B cell (primary cell): ENCODE measurements around the gene PACSIN1. TPM values are rescaled to one million over a fixed set of nuclear protein-coding genes. Genes with fewer than 3 reads are reported as not detected.

Experiments used
- ATAC-seq: fragments of 200-7000 bp; cut with Tn5 transposase; one replicate; pipeline ENCODE4 v1.10.0; 2021; ENCODE audit warnings: low read depth, mild to moderate bottlenecking, moderate number of reproducible peaks, moderate library complexity
- CTCF ChIA-PET: fragments of 350-600 bp; sonication (Branson Sonifier 250); formaldehyde crosslinking; loops from one replicate; lab custom pipeline; 2021; ENCODE audit warnings: antibody characterized with exemption, inconsistent platforms; lab: Charles Lee
- POLR2A ChIA-PET: fragments of 350-600 bp; sonication (Branson Sonifier 250); formaldehyde crosslinking; loops from one replicate; lab custom pipeline; 2021; ENCODE audit warnings: antibody characterized with exemption; lab: Charles Lee
- DNase-seq: peaks from one replicate; pipeline ENCODE4 v3.0.0; 2013
- H2AFZ ChIP-seq: 2 replicates; pipeline ENCODE4 v1.6.1; 2012; ENCODE audit warnings: mild to moderate bottlenecking, low read depth, low read length; ENCODE audit not compliant: insufficient read depth, poor library complexity, severe bottlenecking
- H3K27ac ChIP-seq, 2 donors: 1 replicate in 1 of 2; 2 replicates in 1 of 2; pipeline ENCODE4 v1.5.1; 2012 to 2013; ENCODE audit warnings: low read length in 2 of 2, mild to moderate bottlenecking in 2 of 2, moderate library complexity in 1 of 2
- H3K27me3 ChIP-seq, 4 experiments: fragments of 200-600 bp in 1 of 4; sonication (generic) in 1 of 4; replicated peaks in 1 of 4; 1 replicate in 2 of 4; 2 replicates in 2 of 4; pipeline versions ENCODE4 v1.6.1 to v1.7.0; 2013 to 2016; ENCODE audit warnings: low read length in 3 of 4, mild to moderate bottlenecking in 2 of 4, mixed read lengths in 1 of 4, moderate library complexity in 1 of 4; ENCODE audit not compliant: insufficient read depth in 4 of 4, control insufficient read depth in 3 of 4; ENCODE audit errors: control extremely low read depth in 1 of 4
- H3K36me3 ChIP-seq, 2 experiments: replicated peaks in 1 of 2; 1 replicate in 1 of 2; 2 replicates in 1 of 2; pipeline versions ENCODE4 v1.6.1 to v1.7.1; 2013; ENCODE audit warnings: low read length in 1 of 2; ENCODE audit not compliant: insufficient read depth in 2 of 2, control insufficient read depth in 1 of 2; ENCODE audit errors: control extremely low read depth in 1 of 2, extremely low read depth in 1 of 2
- H3K4me1 ChIP-seq, 2 donors: fragments of 200-600 bp in 1 of 2; sonication (generic) in 1 of 2; 1 replicate in 1 of 2; 2 replicates in 1 of 2; pipeline versions ENCODE4 v1.5.1 to v1.6.1; 2013 to 2017; ENCODE audit warnings: low read length in 2 of 2; ENCODE audit not compliant: control insufficient read depth in 2 of 2, insufficient read depth in 2 of 2
- H3K4me2 ChIP-seq: replicated peaks from 2 replicates; pipeline ENCODE3; 2012; ENCODE audit warnings: mild to moderate bottlenecking, low read depth, low read length; ENCODE audit not compliant: poor library complexity, severe bottlenecking
- H3K4me3 ChIP-seq, 5 experiments: fragments of 200-600 bp in 1 of 5; sonication (generic) in 1 of 5; 1 replicate in 3 of 5; 2 replicates in 2 of 5; pipeline versions ENCODE4 v1.5.1 to v1.7.0; 2011 to 2016; ENCODE audit warnings: low read length in 4 of 5, mild to moderate bottlenecking in 4 of 5, low read depth in 2 of 5, control low read depth in 1 of 5, moderate library complexity in 1 of 5; ENCODE audit not compliant: insufficient read depth in 1 of 5; ENCODE audit errors: control extremely low read depth in 1 of 5, extremely low read depth in 1 of 5
- H3K79me2 ChIP-seq: fragments of 200-600 bp; sonication (generic); one replicate; pipeline ENCODE4 v1.6.0; 2016; ENCODE audit warnings: low read length; ENCODE audit not compliant: control insufficient read depth, insufficient read depth
- H3K9ac ChIP-seq: fragments of 200-600 bp; sonication (generic); 2 replicates; pipeline ENCODE4 v1.6.1; 2017; ENCODE audit warnings: mild to moderate bottlenecking, low read length, moderate library complexity
- H3K9me3 ChIP-seq, 3 donors: one replicate each; pipeline versions ENCODE4 v1.6.1 to v1.7.1; 2013; ENCODE audit warnings: low read length in 2 of 3; ENCODE audit not compliant: control insufficient read depth in 2 of 3, insufficient read depth in 1 of 3; ENCODE audit errors: control extremely low read depth in 1 of 3
- H4K20me1 ChIP-seq: 2 replicates; pipeline ENCODE4 v1.6.0; 2012; ENCODE audit warnings: mild to moderate bottlenecking, low read length; ENCODE audit not compliant: insufficient read depth, control insufficient read depth, poor library complexity, severe bottlenecking
- H3K27ac Mint-ChIP-seq: one replicate; pipeline ENCODE4 v1.8.0; 2021; ENCODE audit warnings: mixed read lengths
- H3K27me3 Mint-ChIP-seq: one replicate; pipeline ENCODE4 v1.8.0; 2021; ENCODE audit warnings: mixed read lengths
- H3K4me1 Mint-ChIP-seq: one replicate; pipeline ENCODE4 v1.8.0; 2021; ENCODE audit warnings: mixed read lengths
- H3K4me3 Mint-ChIP-seq: one replicate; pipeline ENCODE4 v1.8.0; 2021; ENCODE audit warnings: mixed read lengths
- H3K9me3 Mint-ChIP-seq: one replicate; pipeline ENCODE4 v1.8.0; 2022; ENCODE audit warnings: mixed read lengths; ENCODE audit not compliant: insufficient read depth
- EZH2 ChIP-seq: IDR thresholded peaks from 2 replicates; pipeline ENCODE4 v1.6.1; 2012; ENCODE audit warnings: borderline replicate concordance, low read depth, mild to moderate bottlenecking, moderate library complexity, low read length; ENCODE audit not compliant: insufficient read depth, poor library complexity, severe bottlenecking
- WGBS: methylation state at CpG from one replicate; pipeline ENCODE4 v1.1.5; 2013; ENCODE audit warnings: missing lambda C conversion rate; ENCODE audit not compliant: insufficient coverage; 5-methylcytosine and 5-hydroxymethylcytosine counted together
- intact Hi-C: fragments of 100-400 bp; cut with micrococcal nuclease; formaldehyde crosslinking; loops from one replicate; pipeline ENCODE4 v1.10.0; 2022
- polyA plus RNA-seq: library from polyadenylated mRNA; depleted of rRNA; stranded (reverse); fragments of >200 nt; gene quantifications from 2 replicates; pipeline ENCODE4 v1.2.3, GENCODE V29; 2012
- total RNA-seq, 2 donors: library from RNA; stranded (reverse); fragments of 120-200 nt in 1 of 2; gene quantifications; 1 replicate in 1 of 2; 2 replicates in 1 of 2; pipeline versions ENCODE4 v1.2.3 to v1.2.4, GENCODE V29; 2013 to 2022
- TF ChIP-seq, protein P1 (sequence below): fragments of 200-600 bp; IDR thresholded peaks from one replicate; pipeline ENCODE4 v1.8.0; 2022; ENCODE audit warnings: antibody characterized with exemption, mild to moderate bottlenecking

Gene PACSIN1
- total and polyA plus RNA-seq, 2 donors (not counting 1 experiment from before 2014, with no cell fraction given) = 0.18 to 0.20 TPM

DNA sequence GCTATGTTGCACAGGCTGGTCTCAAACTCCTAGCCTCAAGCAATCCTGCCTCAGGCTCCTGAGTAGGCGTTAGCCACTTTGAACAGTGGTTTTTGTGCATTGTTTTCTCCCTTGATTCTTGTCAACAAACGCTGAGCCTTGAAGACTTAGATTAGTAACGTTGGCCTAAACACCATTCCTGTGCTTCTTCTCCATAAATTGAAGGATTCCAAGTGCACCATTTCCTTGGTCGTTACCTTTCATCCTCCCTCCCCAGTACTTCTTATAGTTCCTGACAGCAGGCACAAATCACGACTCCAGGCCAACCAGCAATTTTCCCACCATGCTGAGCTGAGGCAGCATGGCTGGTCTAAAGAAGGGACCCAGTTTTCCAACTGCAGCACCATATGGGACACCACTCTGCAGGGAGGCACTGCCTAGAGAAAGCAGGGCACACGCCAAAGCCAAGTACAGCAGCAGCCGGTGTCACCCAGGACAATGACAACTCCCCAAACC, 49.0 kb upstream of the PACSIN1 start:
- H3K9ac ChIP-seq = no peak overlapping the region
- WGBS = 89% methylated on average over 7 of the region's 7 CpGs

DNA sequence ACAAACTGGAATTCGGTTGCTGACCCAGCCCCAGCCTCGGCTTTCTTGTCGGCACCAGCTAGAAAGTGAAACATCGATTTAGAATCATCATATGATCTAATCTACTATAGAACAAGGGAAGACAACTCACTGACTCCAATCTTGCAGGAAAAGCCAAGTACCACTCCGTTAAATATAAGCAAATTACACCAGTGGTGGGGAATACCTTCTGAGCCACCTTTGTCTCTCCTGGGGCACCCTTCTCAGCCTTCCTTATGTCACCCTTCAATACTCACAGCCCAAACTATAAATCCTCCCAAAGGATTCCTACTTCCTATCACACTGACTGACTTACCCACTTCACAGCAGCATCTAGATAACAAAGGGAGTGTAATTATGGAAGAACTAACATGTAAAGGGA, 47.5 kb upstream of the PACSIN1 start:
- WGBS = 96% methylated on average over 3 of the region's 5 CpGs
- Mint-ChIP-seq H3K4me1 (peaks cover 6% of the 10 kb centered on the region), H3K9me3 (no peaks in the 10 kb centered on the region), H3K27me3 (no peaks in the 10 kb centered on the region), H3K27ac (no peak overlapping the region), H3K4me3 (no peak overlapping the region)
- POLR2A ChIA-PET = no interaction called here
- TF ChIP-seq, protein P1, sequence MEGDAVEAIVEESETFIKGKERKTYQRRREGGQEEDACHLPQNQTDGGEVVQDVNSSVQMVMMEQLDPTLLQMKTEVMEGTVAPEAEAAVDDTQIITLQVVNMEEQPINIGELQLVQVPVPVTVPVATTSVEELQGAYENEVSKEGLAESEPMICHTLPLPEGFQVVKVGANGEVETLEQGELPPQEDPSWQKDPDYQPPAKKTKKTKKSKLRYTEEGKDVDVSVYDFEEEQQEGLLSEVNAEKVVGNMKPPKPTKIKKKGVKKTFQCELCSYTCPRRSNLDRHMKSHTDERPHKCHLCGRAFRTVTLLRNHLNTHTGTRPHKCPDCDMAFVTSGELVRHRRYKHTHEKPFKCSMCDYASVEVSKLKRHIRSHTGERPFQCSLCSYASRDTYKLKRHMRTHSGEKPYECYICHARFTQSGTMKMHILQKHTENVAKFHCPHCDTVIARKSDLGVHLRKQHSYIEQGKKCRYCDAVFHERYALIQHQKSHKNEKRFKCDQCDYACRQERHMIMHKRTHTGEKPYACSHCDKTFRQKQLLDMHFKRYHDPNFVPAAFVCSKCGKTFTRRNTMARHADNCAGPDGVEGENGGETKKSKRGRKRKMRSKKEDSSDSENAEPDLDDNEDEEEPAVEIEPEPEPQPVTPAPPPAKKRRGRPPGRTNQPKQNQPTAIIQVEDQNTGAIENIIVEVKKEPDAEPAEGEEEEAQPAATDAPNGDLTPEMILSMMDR = no peak
- TF ChIP-seq EZH2 = no peak
- no peak overlapping the region for H2AFZ ChIP-seq
- peaks cover 42% of the 10 kb centered on the region for H4K20me1 ChIP-seq
- H3K4me3 ChIP-seq = no peak overlapping the region
- CTCF ChIA-PET = interaction anchor here (1.1 to 9.2 kb wide), 4 partner anchors 170 to 255 kb away, joined by 6 to 261 read pairs (median 61); partner anchors contain the start of gene SMIM29
- intact Hi-C loops = no loop called here
- peaks cover 10% of the 10 kb centered on the region for H3K79me2 ChIP-seq
- no peak overlapping the region for H3K27ac ChIP-seq
- H3K4me1 ChIP-seq = peaks cover 0 to 4% of the 10 kb centered on the region in 2 donors
- H3K4me2 ChIP-seq = no peak overlapping the region
- no peaks in the 10 kb centered on the region for H3K27me3 ChIP-seq
- H3K36me3 ChIP-seq = peaks cover 3 to 64% of the 10 kb centered on the region in 2 experiments
- ATAC-seq (no peak), DNase-seq (no peak)
- H3K9ac ChIP-seq = no peak overlapping the region
- H3K9me3 ChIP-seq = no peaks in the 10 kb centered on the region

More for the DNA sequence above, 49.0 kb upstream of the PACSIN1 start:
- H3K9me3 Mint-ChIP-seq = no peaks in the 10 kb centered on the region
- Histone ChIP-seq H2AFZ (no peak overlapping the region), H3K36me3 (peaks cover 3 to 50% of the 10 kb centered on the region in 2 experiments), H3K4me1 (peaks cover 0 to 4% of the 10 kb centered on the region in 2 donors), H3K9me3 (no peaks in the 10 kb centered on the region), H4K20me1 (peaks cover 35% of the 10 kb centered on the region), H3K27ac (no peak overlapping the region), H3K79me2 (peaks cover 4% of the 10 kb centered on the region), H3K4me3 (no peak overlapping the region), H3K27me3 (no peaks in the 10 kb centered on the region), H3K4me2 (no peak overlapping the region)
- POLR2A ChIA-PET = interaction anchor here (0.6 kb wide), 2 partner anchors 12 to 203 kb away, joined by 4 to 8 read pairs; no protein-coding TSS in a partner anchor
- ATAC-seq (no peak), DNase-seq (no peak)
- H3K27me3 Mint-ChIP-seq = no peaks in the 10 kb centered on the region
- intact Hi-C loops = no loop called here
- CTCF ChIA-PET = interaction anchor here (2.8 to 9.2 kb wide), 8 partner anchors 8 to 254 kb away, joined by 14 to 261 read pairs (median 54); partner anchors contain the start of genes HMGA1, NUDT3, RPS10 and SMIM29
- H3K4me1 Mint-ChIP-seq = peaks cover 4% of the 10 kb centered on the region
- peak overlapping the region; percentile 2 for H3K27ac Mint-ChIP-seq
- TF ChIP-seq, protein P1 = no peak
- no peak for TF ChIP-seq EZH2
- H3K4me3 Mint-ChIP-seq = no peak overlapping the region
